K562 (cell line): ENCODE data around the gene ATF5. TPM values are rescaled to one million over a fixed set of nuclear protein-coding genes. Genes with fewer than 3 reads are reported as not detected.

Source experiments
- BMI1 ChIP-seq: fragments of 150-350 bp; IDR thresholded peaks from 2 replicates; pipeline ENCODE4 v1.6.1; 2014; ENCODE audit warnings: low read length
- CREM ChIP-seq: IDR thresholded peaks from 2 replicates; pipeline ENCODE4 v1.6.1; 2014; ENCODE audit warnings: antibody characterized with exemption, low read depth
- CXXC5 ChIP-seq: fragments of 250-450 bp; sonication (Bioruptor Pico); IDR thresholded peaks from 2 replicates; pipeline ENCODE4 v1.8.0; 2022; ENCODE audit warnings: inconsistent platforms, mild to moderate bottlenecking, moderate library complexity
- HMBOX1 ChIP-seq: sonication (generic); IDR thresholded peaks from 2 replicates; pipeline ENCODE4 v1.6.1; 2016
- HMG20A ChIP-seq: fragments of 450-650 bp; formaldehyde crosslinking; conservative IDR thresholded peaks from 2 replicates; pipeline ENCODE4 v1.4.0; 2020; ENCODE audit warnings: mild to moderate bottlenecking, mixed read lengths
- KAT7 ChIP-seq: sonication (generic); formaldehyde crosslinking; IDR thresholded peaks from 2 replicates; pipeline ENCODE4 v1.8.0; 2022; ENCODE audit warnings: missing genetic modification reagents, mild to moderate bottlenecking, borderline replicate concordance
- KLF10 ChIP-seq: fragments of 250-450 bp; sonication (Bioruptor Pico); IDR thresholded peaks from 2 replicates; pipeline ENCODE4 v1.6.1; 2021; ENCODE audit warnings: matching md5 sums
- MAFF ChIP-seq: IDR thresholded peaks from 2 replicates; pipeline ENCODE4 v1.6.1; 2012; ENCODE audit warnings: low read length, improper control_type of control experiment
- MTF1 ChIP-seq: fragments of 250-450 bp; sonication (Bioruptor Pico); IDR thresholded peaks from 2 replicates; pipeline ENCODE4 v1.9.0; 2021; ENCODE audit warnings: moderate library complexity, mild to moderate bottlenecking, inconsistent platforms, borderline replicate concordance
- NFATC3 ChIP-seq: fragments of 450-650 bp; IDR thresholded peaks from 2 replicates; pipeline ENCODE4 v1.6.1; 2017; ENCODE audit warnings: mild to moderate bottlenecking
- PHF8 ChIP-seq: fragments of 200-600 bp; sonication (generic); IDR thresholded peaks from 2 replicates; pipeline ENCODE4 v1.6.1; 2012; ENCODE audit warnings: mixed run types, mild to moderate bottlenecking, inconsistent platforms, low read length, moderate library complexity, borderline replicate concordance
- RAD21 ChIP-seq, 2 experiments: fragments of 250-450 bp in 1 of 2; fragments of 450-650 bp in 1 of 2; sonication (Bioruptor Pico) in 1 of 2; formaldehyde crosslinking in 1 of 2; IDR thresholded peaks in 1 of 2; conservative IDR thresholded peaks in 1 of 2; 2 replicates each; pipeline versions ENCODE4 v1.4.0 to v1.8.0; 2020 to 2022; ENCODE audit warnings: mild to moderate bottlenecking in 2 of 2, moderate library complexity in 1 of 2
- SREBF1 ChIP-seq: fragments of 150-350 bp; IDR thresholded peaks from 2 replicates; pipeline ENCODE4 v1.6.1; 2014; ENCODE audit warnings: antibody characterized with exemption, low read depth, low read length, borderline replicate concordance
- SRF ChIP-seq, 2 experiments: fragments of 250-450, 450-650 bp in 1 of 2; sonication (Bioruptor Pico) in 1 of 2; sonication (generic) in 1 of 2; formaldehyde crosslinking; IDR thresholded peaks; 2 replicates each; pipeline versions ENCODE4 v1.5.0 to v1.5.1; 2020 to 2022; ENCODE audit warnings: mild to moderate bottlenecking in 1 of 2, missing genetic modification reagents in 1 of 2
- TFAM ChIP-seq: fragments of 250-450 bp; sonication (Bioruptor Pico); conservative IDR thresholded peaks from 2 replicates; pipeline ENCODE4 v1.5.0; 2021; ENCODE audit warnings: mild to moderate bottlenecking, moderate library complexity
- ZNF41 ChIP-seq: fragments of 250-450 bp; sonication (Bioruptor Pico); conservative IDR thresholded peaks from 2 replicates; pipeline ENCODE4 v1.4.0; 2020; ENCODE audit warnings: mild to moderate bottlenecking
- polyA plus RNA-seq, 8 experiments: library from polyadenylated mRNA; depleted of rRNA in 4 of 8; stranded (reverse) in 5 of 8; unstranded in 3 of 8; fragments of >200 nt; fragmentation: Nextera tagmentation in 2 of 8; fragmentation: Illumina TruSeq in 1 of 8; extraction: Ambion mirVana in 2 of 8; extraction: Trizol in 1 of 8; gene quantifications; 2 replicates each; pipeline versions ENCODE4 v1.2.1 to v1.2.3, GENCODE V29; 2011 to 2014; ENCODE audit warnings: inconsistent platforms in 1 of 8, missing spikeins in 1 of 8
- total RNA-seq, 7 experiments: library from RNA; depleted of rRNA in 6 of 7; stranded (reverse); fragments of >200 nt in 6 of 7; fragmentation: Illumina TruSeq in 2 of 7; extraction: Trizol in 2 of 7; gene quantifications; 2 replicates each; pipeline versions ENCODE4 v1.2.1 to v1.2.3, GENCODE V29; 2011 to 2021; ENCODE audit warnings: low replicate concordance in 1 of 7
- TF ChIP-seq, protein P1 (sequence below), 2 experiments: fragments of 250-450 bp in 1 of 2; fragments of 450-650 bp in 1 of 2; sonication (Bioruptor Pico) in 1 of 2; IDR thresholded peaks; 2 replicates each; pipeline versions ENCODE4 v1.6.1 to v1.8.0; 2016 to 2021; ENCODE audit warnings: mild to moderate bottlenecking in 2 of 2, moderate library complexity in 2 of 2, missing compliant biosample characterization in 1 of 2, missing genetic modification characterization in 1 of 2
- TF ChIP-seq, protein P2 (sequence below): fragments of 150-350 bp; conservative IDR thresholded peaks from 2 replicates; pipeline ENCODE4 v1.6.1; 2014; ENCODE audit warnings: low read length
- TF ChIP-seq, protein P3 (sequence below): fragments of 150-350 bp; IDR thresholded peaks from 2 replicates; pipeline ENCODE4 v1.6.1; 2014; ENCODE audit warnings: low read depth, mild to moderate bottlenecking, low read length, borderline replicate concordance

Gene ATF5
- total and polyA plus RNA-seq, 9 of the 15 experiments (the other 6 are each of a cell fraction or from before 2014, with no cell fraction given): 3.0 to 57.6 (median 11.1) TPM

- TF ChIP-seq CREM (peak; percentile 75), ZNF41 (CRISPR knock-in tag) (0 out of 2 replicates have a peak, but pooled peaks have one; percentile 15), SRF (CRISPR knock-in tag; IDR thresholded peaks at IDR 0.05) (peak in 1 of 2 experiments; percentile 51; a peak in 1 of 4 replicates), MAFF (no peak), KLF10 (CRISPR knock-in tag) (no peak), CXXC5 (no peak), RAD21 (CRISPR knock-in tag; conservative IDR thresholded peaks at IDR 0.05 in 1 of 2, IDR thresholded peaks at IDR 0.05 in 1 of 2) (no peak), SREBF1 (no peak), KAT7 (CRISPR knock-in tag) (peak; percentile 96), BMI1 (no peak), TFAM (CRISPR knock-in tag) (no peak), PHF8 (peak; percentile 80), HMG20A (CRISPR knock-in tag) (no peak), MTF1 (CRISPR knock-in tag) (0 out of 2 replicates have a peak, but pooled peaks have one; percentile 16), HMBOX1 (no peak), NFATC3 (no peak)
- TF ChIP-seq, protein P1, sequence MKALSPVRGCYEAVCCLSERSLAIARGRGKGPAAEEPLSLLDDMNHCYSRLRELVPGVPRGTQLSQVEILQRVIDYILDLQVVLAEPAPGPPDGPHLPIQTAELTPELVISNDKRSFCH (CRISPR knock-in tag; IDR thresholded peaks at IDR 0.05): no peak
- TF ChIP-seq, protein P1 (tag; IDR thresholded peaks at IDR 0.05): no peak
- TF ChIP-seq, protein P2, sequence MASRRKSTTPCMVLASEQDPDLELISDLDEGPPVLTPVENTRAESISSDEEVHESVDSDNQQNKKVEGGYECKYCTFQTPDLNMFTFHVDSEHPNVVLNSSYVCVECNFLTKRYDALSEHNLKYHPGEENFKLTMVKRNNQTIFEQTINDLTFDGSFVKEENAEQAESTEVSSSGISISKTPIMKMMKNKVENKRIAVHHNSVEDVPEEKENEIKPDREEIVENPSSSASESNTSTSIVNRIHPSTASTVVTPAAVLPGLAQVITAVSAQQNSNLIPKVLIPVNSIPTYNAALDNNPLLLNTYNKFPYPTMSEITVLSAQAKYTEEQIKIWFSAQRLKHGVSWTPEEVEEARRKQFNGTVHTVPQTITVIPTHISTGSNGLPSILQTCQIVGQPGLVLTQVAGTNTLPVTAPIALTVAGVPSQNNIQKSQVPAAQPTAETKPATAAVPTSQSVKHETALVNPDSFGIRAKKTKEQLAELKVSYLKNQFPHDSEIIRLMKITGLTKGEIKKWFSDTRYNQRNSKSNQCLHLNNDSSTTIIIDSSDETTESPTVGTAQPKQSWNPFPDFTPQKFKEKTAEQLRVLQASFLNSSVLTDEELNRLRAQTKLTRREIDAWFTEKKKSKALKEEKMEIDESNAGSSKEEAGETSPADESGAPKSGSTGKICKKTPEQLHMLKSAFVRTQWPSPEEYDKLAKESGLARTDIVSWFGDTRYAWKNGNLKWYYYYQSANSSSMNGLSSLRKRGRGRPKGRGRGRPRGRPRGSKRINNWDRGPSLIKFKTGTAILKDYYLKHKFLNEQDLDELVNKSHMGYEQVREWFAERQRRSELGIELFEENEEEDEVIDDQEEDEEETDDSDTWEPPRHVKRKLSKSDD: no peak
- TF ChIP-seq, protein P3, sequence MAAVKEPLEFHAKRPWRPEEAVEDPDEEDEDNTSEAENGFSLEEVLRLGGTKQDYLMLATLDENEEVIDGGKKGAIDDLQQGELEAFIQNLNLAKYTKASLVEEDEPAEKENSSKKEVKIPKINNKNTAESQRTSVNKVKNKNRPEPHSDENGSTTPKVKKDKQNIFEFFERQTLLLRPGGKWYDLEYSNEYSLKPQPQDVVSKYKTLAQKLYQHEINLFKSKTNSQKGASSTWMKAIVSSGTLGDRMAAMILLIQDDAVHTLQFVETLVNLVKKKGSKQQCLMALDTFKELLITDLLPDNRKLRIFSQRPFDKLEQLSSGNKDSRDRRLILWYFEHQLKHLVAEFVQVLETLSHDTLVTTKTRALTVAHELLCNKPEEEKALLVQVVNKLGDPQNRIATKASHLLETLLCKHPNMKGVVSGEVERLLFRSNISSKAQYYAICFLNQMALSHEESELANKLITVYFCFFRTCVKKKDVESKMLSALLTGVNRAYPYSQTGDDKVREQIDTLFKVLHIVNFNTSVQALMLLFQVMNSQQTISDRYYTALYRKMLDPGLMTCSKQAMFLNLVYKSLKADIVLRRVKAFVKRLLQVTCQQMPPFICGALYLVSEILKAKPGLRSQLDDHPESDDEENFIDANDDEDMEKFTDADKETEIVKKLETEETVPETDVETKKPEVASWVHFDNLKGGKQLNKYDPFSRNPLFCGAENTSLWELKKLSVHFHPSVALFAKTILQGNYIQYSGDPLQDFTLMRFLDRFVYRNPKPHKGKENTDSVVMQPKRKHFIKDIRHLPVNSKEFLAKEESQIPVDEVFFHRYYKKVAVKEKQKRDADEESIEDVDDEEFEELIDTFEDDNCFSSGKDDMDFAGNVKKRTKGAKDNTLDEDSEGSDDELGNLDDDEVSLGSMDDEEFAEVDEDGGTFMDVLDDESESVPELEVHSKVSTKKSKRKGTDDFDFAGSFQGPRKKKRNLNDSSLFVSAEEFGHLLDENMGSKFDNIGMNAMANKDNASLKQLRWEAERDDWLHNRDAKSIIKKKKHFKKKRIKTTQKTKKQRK: no peak
Measured at GRCh38 chr19:49929611-49930482, 842 bp downstream of the ATF5 start (continued).
